HG03060 (cell line): ENCODE measurements around the gene EXOC4.

Experiments used
- ATAC-seq: cut with Tn5 transposase; IDR thresholded peaks from one replicate; pipeline ENCODE4 v1.9.1; 2021; ENCODE audit warnings: low read depth, moderate number of reproducible peaks; ENCODE audit not compliant: unreplicated experiment

The EXOC4 gene

DNA sequence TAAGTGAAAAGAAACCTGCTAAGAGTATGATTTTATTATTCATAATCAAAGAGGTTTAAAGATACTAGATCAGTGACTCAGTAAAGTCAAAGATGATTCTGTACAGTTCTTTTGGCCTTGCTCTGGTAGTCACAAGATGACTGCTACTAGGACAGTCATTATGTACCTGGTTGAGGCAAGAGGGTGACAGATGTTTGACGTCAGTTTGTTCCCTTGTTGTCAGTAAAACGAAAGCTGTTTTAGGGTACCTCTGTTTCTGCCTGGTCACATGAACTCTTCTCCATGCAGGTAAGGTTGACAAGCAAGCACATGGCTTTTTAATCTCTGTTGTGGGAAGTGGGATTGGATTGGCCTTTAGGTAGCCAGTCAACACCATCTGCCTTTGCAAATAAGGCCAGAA lies 308.0 kb downstream of the EXOC4 start:
- ATAC-seq: no peak

- no peak for ATAC-seq
Observed at GRCh38 chr7:133561396-133561795, 308.5 kb downstream of the EXOC4 start.

- no peak for ATAC-seq
Observed at GRCh38 chr7:133562621-133563020, 309.7 kb downstream of the EXOC4 start.

GRCh38 chr7:133563251-133563650 lies 310.4 kb downstream of the EXOC4 start:
- ATAC-seq: no peak

DNA sequence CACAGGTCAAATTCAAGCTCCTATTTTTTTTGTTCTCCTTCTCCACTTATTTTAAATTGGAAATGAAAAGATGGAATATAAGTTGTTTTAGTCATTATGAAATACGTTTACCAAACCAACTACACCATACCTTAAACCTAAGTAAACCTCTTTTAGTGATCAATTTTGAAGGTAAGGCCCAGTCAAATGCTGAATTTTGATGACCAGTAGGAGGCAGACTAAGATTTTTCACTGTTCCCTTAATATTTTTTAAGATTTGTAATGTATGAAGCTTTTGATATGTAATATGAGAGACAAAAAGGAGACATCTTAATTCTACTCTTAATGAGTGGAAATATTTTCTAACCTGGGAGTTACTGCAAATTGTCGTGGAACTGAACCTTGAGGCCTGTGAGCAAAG lies 311.6 kb downstream of the EXOC4 start:
- ATAC-seq: no peak

DNA sequence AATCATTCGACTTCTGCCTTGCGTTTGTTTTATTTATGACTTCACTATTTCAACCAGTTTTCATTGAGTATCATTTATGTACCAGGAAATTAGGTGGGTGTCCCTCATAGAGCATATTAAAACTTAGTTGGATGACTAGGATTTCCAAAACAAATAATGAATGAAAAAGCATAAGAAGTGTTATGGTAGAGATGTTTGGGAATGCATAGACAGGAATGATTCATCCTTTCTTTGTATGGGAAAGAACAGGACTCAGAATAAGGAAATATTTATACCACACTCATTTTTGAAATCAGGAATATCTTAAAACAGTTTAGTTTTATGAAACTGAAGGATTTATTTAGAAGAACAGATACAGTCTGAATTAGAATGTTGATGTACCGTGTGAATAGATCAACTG lies 315.7 kb downstream of the EXOC4 start:
- no peak for ATAC-seq

DNA sequence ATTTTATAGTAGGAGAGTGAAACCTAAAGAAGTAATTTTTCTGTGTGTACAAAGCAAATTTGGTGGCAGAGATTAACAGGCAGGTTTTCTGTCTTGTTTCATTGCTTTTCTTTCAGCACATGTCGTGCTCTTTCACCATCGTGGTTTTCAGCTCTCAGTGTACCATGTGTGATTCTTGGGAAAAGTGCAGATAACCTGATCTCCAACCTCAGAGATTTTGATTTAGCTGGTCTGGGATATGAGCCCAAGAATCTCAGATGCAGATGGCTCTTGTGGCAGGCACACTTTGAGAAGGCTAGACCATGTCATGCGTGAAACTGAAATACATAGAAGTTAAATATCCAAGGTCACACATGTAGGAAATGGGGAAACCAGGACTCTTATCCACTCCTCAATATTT lies 317.4 kb downstream of the EXOC4 start:
- ATAC-seq: no peak

DNA sequence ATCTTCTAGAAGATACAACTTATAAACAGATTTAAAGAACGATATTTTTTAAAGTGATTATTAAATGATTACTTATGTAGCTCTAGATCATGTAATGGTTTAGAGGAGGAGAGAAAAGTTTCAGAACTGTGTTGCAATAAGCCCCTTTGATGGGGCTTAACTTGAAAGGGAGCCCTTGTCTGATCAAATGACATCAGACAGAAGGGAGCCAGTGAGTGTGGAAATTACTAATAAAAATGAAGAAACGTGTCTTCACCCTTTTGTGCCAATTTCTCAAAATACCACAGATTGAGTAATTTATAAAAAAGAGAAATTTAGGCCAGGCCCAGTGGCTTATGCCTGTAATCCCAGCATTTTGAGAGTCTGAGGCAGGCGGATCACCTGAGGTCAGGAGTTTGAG lies 318.2 kb downstream of the EXOC4 start:
- no peak for ATAC-seq

GRCh38 chr7:133572087-133572486 lies 319.2 kb downstream of the EXOC4 start:
- no peak for ATAC-seq

DNA sequence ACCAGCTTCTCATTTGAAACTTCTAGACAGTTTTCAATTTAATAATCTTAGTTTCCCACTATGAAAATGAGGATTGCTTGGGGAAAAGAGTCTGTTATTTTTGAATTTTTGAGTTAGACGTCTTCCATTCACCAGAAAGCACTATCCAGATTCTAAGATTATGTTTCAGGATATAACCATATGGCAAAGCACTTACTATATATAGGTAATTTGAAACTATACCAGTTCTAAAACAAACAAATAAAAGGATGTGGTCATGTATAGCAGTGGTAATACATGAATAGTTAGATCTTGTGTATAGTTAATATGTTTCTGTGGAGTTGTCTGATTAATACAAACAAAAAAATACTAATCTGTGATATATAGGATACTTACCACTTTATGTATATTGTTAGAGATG lies 320.0 kb downstream of the EXOC4 start:
- ATAC-seq: no peak

- ATAC-seq: no peak
Observed at GRCh38 chr7:133573554-133574265, 320.8 kb downstream of the EXOC4 start.

- ATAC-seq: no peak
Observed at GRCh38 chr7:133575726-133576440, 323.0 kb downstream of the EXOC4 start.

GRCh38 chr7:133576612-133577168 lies 323.8 kb downstream of the EXOC4 start:
- no peak for ATAC-seq

DNA sequence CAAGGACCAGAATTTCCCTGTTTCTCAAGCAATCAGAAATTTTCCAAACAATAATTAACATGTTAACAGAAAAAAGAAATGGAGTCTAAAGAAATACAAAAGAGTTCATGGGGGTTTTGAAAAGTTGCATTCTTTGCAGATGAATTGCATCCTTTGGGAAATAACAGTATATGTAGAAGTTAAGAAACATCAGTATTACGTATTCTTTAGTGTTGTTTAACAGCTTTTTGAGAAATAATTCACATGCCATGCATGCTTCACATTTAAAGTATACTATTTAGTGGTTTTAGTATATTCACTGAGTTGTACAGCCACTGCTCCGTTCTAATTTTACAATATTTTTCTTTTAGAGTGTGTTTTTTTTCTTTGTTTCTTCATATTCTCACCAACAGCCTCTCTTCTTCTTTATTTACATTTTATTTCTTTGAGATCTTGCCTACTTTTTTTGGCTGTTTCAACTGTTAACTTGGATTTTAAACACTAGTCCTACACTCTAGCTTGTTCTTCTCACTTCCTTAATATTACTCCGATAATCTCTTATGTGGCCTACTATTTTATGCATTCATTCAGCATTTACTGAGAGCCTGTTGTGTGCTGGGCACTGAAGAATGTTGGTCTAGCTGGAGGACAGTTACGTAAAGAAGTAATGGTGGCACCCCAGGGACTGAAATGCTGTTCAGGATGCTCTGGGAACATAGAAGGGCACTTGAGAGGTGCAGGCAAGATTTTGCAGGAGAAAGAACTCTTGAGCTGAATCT lies 330.1 kb downstream of the EXOC4 start:
- no peak for ATAC-seq

DNA sequence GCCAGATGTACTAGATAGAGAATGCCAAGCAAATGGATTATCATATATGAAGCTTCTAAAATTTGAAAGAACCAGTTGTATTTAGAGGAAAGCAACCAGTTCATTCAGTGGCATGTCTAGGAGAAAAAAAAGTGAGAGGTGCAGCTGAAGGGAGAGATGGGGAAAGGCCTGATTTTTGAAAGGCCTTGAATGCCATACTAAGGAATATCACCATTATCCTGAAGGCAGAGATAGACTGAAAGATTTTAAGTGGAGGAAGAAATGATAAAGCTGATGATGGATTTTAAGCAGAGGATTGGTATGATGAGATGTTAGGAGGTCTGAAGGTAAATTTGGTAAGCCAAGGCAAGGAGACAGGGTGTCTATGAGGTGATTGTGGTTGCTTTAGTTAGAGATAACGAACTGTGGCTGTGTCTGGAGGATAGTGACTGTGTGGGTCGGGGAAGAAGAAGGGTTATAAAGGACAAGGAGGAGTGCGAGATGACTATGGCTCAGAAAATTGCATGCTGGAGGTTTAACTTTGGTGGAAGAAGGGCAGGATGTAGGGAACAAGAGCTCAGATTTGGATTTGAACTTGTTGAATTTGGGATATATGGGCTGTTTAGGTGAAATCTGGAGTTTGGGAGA lies 330.8 kb downstream of the EXOC4 start:
- no peak for ATAC-seq

DNA sequence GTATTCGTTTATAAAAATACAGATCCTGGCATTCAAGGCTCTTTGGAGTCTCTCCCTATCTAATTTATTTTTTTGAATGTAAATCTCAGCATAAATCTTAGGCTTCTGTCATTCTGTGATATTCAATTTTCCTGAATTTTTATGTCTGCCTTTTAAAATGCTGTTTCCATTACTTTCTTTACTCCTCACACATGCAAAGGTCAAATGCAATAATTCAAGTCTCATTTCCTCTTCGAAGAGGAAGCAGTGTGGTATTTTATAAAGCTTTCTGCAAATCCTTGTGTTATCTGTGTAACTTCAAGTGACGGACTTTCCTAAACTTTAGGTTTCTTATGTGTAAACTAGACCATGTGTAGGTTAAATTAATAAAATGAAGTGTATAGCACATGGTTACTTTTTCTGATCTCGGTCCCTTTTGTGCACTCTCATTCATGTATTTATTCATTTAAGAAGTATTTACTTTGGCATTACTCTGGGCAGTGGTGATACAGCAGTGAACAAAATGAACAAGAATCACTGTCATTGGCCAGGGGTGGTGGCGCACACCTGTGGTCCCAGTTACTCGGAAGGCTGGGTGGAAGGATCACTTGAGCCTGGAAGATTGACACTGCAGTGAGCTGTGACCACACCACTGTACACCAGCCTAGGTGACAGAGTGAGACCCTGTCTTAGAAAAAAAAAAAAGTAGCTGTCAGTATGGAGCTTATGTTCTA lies 332.2 kb downstream of the EXOC4 start:
- ATAC-seq: no peak

GRCh38 chr7:133586253-133586652 lies 333.4 kb downstream of the EXOC4 start:
- ATAC-seq: no peak

DNA sequence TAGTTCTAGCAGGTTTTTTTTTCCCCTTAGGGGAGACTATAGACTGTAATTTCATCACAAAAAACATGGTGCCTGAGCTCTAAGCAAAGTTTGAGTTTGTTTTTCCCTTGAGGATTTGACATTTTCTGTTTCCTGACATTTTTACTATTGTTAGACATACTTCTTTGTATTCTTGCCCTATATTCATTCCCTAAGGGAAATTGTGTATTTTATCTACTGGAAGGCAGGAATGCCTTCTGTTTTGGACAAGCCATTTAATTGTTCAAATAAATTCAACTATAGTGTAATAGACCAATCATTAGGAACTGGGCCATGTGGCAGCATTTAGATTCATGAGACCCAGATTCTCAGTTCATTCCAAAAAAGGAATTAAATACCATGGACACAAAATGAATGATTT lies 335.0 kb downstream of the EXOC4 start:
- no peak for ATAC-seq

- no peak for ATAC-seq
Observed at GRCh38 chr7:133590795-133591194, 337.9 kb downstream of the EXOC4 start.

GRCh38 chr7:133591704-133592340 lies 338.9 kb downstream of the EXOC4 start:
- ATAC-seq: no peak
